Medulla oblongata (tissue), 1 donor: ENCODE results near the gene NEK11.

Source experiments
- DNase-seq: peaks from one replicate; pipeline ENCODE4 v3.0.0-alpha.2; 2015; ENCODE audit errors: extremely low spot score

NEK11 gene

DNA sequence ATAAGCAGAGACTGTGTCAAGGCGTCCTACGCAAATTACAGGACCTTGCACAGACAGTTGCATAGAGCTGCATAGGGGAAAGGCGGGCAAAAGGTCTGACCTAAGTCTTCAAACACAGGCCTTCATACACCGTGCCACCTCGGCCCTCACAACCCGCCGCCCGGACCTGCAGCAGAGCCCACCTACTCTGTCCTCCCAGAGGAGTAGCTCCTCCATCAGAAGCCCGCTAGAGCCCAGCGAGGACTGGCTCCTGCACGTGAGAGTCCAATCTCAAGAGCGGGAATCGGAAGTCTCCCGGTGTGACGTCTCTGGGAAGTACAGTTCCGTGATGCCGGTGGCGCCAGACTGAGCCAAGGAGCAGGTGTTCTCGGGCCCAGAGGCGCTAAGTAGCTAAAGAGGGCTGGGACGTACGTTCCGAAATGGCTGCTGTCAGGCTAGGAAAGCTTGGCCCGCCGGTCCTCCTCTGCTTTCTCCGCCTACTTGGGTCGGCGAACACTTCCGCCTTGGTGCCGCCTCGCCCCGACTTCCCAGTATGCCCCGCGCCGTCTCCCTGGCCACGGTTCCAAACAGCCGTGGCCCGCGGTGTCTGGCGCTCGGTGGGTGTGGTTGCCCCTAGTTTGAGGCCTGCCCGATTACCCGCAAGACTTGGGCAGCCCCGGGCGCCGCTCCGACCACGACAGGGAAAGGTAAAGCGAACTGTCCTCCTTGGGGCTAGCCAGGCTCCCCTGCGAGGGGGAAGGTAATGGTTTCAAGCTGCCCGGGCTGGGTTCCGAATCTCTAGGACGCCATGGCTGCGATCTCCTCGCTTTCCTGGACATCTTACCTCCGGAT lies at the start of gene NEK11, which contains the start of gene ASTE1:
NEK11 (plus strand) TSS at position 557 of the 831 bp plus-strand sequence. CDS start 2,832 bp downstream, outside the sequence.
ASTE1 (minus strand) TSS at position 505 of the 831 bp plus-strand sequence. CDS start 1,519 bp downstream, outside the sequence.
- DNase-seq: peak; percentile 90

DNA sequence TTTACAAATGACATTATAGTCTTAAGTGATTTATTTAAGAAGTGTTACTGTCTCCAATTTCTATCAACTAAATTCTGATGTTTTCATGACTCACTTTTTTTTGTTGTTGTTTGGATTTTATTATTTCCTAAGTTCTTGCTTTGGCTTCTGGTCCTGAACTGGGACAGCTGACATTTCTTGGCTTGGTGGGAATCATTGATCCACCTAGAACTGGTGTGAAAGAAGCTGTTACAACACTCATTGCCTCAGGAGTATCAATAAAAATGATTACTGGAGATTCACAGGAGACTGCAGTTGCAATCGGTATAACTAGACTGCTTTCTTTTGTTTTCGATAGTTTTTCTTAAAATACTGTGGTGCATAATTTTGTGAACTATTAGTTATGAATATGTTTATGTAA lies 47.6 kb upstream of the NEK11 start:
- no peak for DNase-seq

DNA sequence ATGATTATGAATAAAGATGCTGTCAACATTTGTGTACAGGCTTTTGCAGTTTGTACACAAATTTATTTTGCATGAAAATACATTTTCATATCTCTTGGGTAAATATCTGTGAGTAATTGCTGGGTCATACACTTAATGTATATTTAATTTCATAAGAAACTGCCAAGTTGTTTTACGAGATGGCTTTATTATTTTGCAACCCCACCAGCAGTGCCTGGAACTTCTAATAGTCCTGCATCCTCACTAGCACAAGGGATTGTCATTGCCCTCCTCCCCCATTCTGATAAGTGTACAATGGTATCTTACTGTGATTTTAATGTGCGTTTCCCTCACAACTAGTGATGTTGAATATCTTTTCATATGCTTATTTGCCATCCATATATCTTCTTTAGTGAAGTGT lies 45.2 kb upstream of the NEK11 start:
- DNase-seq: no peak

DNA sequence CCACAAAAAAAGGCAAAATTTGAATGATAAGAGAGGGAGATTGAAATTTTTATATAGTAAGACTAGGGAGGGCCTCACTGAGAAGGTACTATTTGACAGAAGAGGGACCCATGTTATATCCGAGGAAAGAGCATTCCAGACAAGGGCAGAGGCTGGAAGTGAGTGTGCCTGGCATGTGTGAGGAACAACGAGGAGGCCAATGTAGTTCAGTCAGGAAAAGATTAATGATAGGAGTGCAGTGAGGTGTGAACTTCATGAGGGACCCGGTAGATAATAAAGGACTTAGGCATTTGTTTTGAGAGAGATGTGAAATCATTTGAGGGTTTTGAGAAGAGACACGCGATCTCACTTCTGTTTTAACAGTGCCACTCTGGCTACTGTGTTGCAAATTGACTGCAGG lies 36.4 kb upstream of the NEK11 start:
- DNase-seq: no peak

- DNase-seq: no peak
These were observed 35.6 kb upstream of the NEK11 start for GRCh38 chr3:130991126-130991525.

- DNase-seq: no peak
These were observed 34.3 kb upstream of the NEK11 start for GRCh38 chr3:130992344-130992743.

- DNase-seq: no peak
These were observed 29.4 kb upstream of the NEK11 start for GRCh38 chr3:130997289-130997688.

GRCh38 chr3:131001071-131001470 lies 25.6 kb upstream of the NEK11 start:
- no peak for DNase-seq

DNA sequence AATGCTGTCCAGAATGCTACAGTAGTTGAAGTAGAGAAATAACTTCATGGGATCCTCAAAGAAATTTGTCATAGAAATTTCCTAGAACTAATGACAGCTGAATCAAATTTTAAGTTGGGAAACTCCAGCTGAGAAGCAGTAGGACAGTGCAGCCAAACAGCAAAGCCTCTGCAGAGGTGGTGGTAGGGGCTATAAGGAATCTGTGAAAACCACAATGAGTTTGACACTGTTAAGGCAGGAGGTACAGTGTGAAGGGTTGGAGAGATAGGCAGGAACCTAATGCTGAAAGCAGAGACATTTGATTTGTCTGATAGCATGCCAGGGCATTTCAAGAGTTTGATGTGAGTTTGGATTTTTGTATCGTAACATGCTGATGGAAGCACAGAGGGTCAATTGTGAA lies 22.1 kb upstream of the NEK11 start:
- no peak for DNase-seq

DNA sequence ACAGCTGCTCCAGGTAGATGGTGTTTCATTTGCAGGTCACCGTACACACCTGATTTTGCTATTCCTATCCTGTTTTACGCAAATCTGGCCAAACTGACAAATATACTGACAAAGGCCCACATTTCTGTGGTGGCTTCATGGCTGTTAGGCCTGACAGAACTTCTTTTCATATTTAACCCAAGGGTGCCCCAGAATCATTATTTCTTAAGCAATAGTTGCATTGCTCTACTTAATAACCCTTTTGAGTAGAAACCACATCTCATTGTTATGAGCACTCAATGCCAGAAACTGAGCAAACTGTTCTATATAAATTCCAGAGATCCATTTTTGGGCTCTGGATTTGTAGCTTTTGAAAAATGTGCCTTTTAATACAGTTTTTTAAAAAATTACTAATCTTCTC lies 19.4 kb upstream of the NEK11 start:
- DNase-seq: no peak

GRCh38 chr3:131007782-131008181 lies 18.9 kb upstream of the NEK11 start:
- DNase-seq: no peak

DNA sequence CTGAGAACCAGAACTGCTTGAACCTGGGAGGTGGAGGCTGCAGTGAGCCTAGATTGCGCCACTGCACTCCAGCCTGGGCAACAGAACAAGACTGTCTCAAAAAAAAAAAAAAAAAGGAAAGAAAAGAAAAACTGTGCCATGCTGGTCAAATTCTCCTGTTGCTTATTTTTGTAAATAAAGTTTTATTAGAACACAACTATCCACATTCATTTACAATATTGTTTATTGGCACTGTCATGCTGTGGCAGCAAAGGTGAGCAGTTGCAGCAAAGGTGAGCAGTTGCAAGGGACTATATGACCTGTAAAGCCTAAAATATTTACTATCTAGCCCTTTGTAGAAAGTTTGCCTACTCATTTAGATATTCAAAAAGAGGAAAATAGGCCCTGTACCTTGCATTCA lies 18.4 kb upstream of the NEK11 start:
- no peak for DNase-seq

DNA sequence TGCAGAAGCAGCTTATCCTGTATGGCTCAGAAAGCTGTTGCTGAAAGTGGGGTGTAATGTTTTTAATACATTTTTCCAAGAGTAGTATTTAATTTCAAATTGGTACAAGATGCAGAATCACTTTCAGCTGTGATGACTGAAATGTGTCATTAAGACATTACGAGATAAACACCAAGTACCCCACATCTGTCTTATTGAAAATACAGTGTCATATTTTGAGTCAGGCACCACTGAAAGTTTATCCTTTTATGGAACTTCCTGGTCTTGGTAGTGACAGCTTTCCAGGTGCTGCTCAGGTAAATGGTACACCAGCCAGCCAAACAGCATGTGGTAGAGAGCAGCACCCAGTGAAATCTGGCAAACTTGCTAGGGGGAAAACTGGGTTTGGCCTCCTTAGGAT lies 17.0 kb upstream of the NEK11 start:
- no peak for DNase-seq

DNA sequence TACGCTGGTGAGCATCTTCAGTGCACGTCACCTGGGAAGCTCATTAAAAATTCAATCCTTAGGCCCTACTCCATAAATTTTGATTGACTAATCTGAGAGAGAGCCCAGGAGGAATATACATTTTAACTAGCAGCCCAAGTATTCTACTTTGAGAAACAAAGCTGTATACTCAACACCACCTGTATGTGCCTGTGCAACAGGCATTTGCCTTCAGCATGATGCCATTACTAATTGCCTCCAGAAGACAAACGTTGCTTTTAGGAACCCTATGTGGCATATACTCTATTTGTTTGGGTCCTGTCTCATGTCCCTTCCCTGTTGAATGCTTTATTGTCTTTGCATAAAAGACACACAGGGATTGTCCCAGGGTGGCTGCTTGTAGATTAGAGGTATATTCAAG lies 7.7 kb upstream of the NEK11 start:
- DNase-seq: no peak

DNA sequence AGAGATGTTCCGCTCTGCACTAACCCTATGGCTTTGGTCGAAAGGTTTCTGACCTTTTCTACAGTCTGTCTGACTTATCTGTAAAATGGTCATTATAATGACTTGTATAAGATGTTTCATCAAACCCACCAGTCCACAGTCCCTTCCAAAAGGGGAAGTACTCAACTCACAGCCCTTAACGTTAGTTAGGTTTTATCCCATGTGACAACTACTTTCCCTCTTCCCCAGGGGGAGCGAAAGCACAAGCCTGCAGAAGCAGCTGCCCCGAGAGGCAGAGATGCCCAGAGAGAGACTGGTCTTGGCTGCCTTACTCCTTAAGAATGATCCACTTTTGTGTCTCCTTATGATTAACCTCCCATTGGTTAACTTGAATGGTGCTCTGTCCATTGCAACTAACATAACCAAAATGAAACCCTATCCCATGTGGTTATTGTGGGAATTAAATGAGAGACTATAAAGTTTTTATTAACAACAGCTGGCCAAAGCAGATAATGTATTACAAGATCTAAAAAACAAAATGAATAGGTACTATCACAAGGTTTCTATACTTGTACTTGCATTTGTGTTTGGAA lies 6.5 kb upstream of the NEK11 start:
- peak; percentile 66 for DNase-seq

DNA sequence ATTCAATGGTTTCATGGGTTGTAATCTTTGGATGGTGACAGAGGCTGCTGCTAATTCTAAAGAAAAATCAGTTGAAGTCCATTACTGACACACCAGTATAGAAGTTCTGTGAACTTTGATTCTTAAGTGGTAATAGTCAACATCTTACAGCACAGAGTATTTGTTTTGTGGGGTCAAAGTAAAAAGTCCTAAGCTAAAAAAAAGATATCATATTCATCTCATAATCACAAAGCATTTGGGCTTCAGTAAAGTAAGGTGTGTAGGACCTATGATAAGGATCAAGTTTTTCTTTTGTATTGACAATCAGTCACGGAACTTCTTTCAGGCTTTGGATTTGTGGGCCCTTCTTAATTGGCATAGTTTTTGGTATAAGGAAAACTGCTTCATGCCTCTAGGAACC lies 1.1 kb upstream of the NEK11 start:
- no peak for DNase-seq

DNA sequence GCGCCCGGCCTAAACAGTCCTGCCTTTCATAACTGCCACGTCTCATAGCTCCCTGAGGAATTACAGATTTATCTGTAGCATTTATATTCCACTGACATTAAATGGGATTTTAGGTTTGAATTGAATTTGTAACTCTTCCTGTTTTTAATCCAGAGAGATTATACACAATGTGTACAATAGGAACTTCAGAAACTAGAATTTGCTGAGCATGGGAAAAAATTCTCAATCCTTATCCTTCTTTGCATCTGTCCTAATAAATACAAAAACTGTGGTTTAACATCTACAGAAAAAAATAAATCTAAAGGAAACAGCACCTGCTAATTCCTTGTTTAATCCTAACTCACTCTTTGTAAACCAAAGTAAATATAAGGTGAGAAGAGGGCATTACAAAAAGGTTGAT lies 2.2 kb downstream of the NEK11 start:
- DNase-seq: no peak

- no peak for DNase-seq
These were observed 5.0 kb downstream of the NEK11 start for GRCh38 chr3:131031660-131032059.

DNA sequence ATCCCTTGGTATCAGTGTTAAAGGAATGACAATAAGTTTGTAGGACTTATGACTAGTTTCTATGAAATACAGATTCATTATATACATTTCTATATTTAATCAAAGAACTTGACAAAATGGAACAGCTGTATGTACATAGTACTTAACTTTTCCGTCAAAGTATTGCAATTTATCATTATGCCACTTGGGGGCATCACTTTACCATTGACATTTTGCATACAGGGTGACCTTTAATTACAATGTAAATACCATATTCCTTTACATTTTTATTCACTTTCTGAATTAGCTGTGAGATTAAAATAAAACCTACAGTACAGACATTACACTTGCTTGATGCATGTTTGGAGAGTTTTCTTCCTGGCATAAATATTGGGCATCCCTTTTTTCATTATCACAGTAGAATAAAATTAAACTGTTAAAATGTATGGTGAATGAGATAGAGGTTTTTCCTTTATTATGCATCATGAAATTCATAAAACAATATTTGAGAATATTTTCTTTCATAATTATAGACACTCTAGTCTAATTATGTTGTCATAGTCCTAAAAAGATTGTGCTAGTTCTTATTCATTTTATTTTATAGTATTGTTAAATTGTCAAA lies 6.9 kb downstream of the NEK11 start:
- peak; percentile 77 for DNase-seq

DNA sequence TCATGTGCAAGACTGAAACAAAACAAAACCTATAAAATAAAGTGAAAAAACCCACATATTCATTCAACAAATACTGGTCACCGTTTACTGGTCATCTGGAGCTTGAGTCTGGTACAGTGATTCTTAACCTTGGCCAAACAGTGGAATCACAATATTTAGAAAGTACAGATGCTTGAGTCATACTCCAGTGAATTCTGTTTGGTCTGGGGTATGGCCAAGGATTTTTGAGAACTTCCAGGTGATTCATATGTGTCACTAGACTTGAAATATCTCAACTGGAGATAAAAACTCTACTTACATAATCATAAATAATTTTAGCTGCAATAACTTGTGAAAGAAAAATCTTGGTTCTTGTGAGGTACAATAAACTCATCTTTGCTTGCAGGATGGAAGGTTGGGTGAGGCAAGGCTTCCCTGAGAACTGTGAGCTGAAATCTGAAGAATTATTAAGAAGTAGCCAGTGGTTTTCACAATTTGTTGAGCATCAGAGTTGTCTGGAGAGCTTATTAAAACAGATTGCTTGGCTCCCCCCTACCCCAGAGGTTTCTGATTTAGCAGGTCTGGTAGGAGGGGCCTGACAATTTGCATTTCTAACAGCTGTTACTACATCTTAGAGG lies 9.6 kb downstream of the NEK11 start:
- DNase-seq: no peak

DNA sequence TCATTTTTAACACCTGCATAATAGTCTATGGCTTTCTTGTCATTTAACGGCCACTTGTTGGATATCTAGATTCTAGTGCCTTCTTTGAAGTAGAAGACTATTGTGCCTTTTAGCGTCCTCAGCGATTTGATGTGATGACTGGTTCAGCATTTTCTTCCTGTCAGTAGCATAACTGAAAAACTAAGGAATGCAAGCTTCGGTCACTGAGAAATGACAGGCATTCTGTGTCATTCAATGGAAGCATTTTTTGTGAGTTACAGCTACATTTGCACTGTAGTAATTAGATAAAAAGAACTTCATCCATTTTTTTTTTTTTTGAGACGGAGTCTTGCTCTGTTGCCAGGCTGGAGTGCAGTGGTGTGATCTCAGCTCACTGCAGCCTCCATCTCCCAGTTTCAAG lies 10.3 kb downstream of the NEK11 start:
- no peak for DNase-seq

DNA sequence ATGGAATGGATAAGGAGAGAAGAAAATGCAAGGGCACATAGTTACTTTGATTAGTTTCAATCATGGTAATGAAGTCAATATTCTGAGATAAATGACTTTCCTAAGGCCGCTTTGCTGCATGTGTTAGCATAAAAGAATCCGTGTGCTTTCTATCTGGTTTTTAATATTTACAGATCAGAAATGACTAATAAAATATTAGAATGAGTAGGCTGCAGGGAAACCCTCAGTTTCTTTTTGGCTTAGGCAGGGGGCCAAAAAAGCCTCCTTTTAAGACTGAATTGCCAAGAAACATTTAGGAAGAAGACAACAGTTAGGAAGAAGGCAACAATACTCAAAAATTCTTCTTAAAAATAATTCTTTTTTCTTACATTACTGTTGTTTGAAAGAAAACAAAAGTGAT lies 11.6 kb downstream of the NEK11 start:
- no peak for DNase-seq
